Measurements from ENCODE around the gene APOL6. TPM values are rescaled to one million over a fixed set of nuclear protein-coding genes. Genes with fewer than 3 reads are reported as not detected.

APOL6 gene
- total RNA-seq = 2.2 TPM

- no peak for DNase-seq
Measured at GRCh38 chr22:35648066-35649025, at the start of gene APOL6. Gene APOL6, plus strand, starts transcription at chr22:35648446. Its CDS starts 7,980 bp downstream, at chr22:35656426.

DNA sequence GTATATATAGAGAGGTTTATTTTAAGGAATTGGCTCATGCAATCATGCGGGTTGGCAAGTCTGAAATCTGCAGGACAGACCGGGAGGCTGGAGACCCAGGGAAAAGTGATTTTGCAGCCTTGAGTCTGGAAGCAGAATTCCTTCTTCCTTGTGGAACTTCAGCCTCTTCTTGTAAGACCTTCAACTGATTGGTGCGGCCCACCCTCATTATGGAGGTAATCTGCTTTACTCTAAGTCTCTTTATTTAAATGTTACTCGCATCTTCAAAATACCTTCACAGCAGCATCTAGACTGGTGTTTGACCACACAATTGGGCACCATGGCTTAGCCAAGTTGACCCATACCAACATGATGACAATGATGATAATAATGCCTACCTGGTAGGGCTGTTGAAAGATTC, 48.9 kb upstream of the APOL6 start:
- DNase-seq = no peak

DNA sequence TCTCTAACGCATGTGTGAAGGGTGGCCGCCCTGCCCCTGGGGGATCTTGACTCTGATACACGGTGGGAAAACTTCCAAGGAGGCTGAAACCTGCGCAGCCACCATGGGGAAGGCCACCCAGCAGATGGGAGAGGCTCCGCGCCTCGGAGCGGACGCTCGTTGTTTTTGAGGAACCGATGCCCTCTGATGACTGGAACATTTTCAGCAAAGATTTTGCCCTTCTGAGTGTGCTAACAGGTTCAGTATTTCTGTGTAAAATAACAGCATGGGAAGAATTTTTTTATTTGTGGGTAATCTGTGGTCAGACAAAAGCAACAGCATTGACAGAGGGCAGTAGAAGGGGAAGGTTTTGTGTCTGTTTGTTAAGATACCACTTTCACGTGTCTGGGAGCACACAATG, 47.8 kb upstream of the APOL6 start:
- DNase-seq = no peak

DNA sequence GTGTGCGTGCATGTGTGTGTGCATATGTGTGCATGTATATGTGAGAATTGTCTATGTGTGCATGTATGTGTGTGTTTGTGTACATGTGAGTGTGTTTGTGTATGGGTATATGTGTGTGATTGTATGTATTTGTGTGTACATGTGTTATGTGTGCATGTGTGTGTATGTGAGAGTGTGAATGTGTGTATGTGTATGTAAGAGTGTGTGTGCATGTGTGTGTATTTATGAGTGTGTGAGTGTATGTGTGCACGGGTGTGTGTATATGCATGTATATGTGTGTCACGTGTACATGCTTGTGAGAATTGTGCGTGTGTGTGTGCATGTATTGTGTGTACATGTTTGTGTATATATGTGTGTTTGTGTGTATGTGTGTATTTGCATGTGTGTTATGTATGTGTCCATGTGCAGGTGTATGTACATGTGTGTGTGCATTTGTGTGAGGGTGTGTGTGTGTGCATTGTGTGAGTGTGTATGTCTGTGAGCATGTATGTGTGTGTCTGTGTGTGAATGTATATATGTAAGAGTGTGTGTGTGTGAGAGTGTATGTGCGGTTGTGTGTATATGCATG, 47.1 kb upstream of the APOL6 start:
- no peak for DNase-seq

DNA sequence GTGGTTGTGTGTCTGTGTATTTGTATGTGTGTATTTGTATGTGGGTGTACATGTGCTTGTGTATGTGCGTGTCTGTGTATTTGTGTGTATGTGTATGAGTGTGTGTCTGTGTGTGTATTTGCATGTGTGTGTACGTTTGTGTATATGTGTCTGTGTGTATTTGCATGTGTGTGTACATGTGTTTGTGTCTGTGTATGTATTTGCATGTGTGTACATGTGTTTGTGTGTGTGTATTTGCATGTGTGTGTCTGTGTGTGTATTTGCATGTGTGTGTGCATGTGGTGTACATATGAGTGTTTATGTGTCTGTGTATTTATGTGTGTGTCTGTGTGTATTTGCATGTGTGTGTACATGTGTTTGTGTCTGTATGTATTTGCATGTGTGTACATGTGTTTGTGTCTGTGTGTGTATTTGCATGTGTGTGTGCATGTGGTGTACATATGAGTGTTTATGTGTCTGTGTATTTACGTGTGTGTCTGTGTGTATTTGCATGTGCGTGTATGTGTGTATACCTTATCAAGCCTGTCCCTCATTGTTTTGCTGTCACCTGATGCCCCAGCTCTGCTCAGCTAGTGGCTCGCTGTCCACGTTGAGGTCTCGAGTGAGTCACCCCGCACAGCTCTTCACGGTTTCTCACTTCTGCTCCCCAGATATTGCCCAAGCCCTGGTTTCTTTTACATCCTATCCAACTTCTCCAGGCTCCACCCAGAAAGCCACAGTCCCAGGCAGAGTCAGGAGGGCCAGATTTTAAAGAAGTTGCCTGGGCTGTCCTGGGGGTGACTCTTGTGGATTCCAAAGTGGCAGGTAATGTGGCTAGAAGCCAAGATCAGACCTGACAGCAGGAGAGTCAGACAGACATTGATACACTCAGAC, 46.3 kb upstream of the APOL6 start:
- DNase-seq = no peak

GRCh38 chr22:35604621-35605368, 43.5 kb upstream of the APOL6 start:
- no peak for DNase-seq

GRCh38 chr22:35605369-35605680, 42.9 kb upstream of the APOL6 start:
- no peak for DNase-seq

GRCh38 chr22:35605851-35606481, 42.3 kb upstream of the APOL6 start:
- no peak for DNase-seq

DNA sequence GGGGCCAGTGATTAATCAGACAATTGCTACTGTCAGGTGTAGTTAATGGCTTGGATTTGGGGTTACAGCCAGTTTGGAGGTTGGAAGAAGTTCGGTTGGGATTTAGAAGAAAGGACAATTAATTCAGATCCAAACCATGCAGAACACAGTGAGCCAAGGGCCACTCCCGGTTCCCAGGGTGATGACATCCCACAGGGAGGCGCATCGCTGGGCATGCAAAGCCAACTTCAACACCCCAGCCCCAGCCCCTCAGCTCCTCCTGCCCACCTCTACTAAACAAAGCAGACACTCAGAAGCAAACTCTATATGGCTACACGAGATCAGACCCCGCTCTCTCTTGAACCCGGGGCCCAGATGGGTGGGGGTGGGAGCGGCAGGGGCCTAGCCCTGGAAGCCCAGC, 41.3 kb upstream of the APOL6 start:
- no peak for DNase-seq

- DNase-seq = no peak
Measured at GRCh38 chr22:35608088-35608487, 40.2 kb upstream of the APOL6 start.

DNA sequence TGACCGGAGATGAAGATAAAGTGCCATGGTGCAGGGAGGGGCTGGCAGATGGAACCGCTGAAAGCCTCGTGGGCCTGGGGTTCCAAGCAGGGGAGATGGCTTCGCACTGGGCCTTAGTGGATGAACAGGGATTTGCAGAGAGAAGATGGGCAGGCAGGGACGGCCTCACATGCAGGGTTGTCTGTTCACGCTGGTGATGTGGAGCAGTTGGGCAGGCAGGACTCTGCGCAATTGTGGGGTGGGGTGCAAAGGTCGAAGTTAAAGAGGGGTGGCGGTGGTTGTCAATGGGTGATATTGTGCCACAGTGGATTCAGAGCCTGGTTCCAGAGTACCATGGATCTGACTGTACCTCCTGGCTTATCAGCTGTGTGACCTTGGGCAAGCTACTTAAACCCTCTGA, 39.0 kb upstream of the APOL6 start:
- DNase-seq = no peak

DNA sequence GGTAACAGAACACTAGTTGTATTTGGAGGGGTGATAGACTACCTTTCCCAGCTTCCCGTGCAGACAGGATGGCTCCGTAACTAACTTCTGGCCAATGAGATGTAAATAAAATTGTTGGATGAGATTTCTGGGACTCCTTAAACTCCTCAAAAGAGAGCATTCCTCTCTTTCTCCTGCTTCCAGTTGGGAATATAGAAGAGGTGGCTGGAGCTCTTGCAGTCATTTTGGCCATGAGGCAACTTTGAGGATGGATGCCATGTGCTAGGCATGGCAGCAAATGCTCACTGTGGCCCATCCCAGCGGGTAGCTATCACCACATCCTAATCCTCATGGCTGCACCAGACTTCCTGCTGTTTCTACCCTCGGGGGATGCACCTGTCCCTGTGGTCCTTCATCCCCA, 38.5 kb upstream of the APOL6 start:
- no peak for DNase-seq

DNA sequence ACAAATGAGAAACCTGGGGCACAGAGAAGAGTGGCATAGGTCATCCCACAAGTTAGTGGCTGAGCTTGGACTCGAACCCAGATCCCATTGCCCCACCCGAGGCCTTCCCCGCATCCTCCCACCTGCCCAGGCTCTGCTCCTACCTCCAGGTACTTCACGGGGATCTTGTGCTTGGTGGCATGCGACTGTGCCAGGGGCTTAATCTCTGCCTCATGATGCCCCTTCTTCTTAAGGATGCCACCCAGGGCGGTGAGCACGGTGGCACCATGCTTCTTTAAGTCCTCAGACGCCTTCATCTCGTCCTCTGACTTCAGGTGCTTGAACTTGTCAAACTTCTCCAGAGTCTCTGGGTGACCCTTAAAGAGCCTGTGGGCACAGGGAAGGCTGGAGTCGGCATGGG, 37.5 kb upstream of the APOL6 start:
- no peak for DNase-seq

GRCh38 chr22:35611200-35611890, 36.9 kb upstream of the APOL6 start:
- DNase-seq = no peak

DNA sequence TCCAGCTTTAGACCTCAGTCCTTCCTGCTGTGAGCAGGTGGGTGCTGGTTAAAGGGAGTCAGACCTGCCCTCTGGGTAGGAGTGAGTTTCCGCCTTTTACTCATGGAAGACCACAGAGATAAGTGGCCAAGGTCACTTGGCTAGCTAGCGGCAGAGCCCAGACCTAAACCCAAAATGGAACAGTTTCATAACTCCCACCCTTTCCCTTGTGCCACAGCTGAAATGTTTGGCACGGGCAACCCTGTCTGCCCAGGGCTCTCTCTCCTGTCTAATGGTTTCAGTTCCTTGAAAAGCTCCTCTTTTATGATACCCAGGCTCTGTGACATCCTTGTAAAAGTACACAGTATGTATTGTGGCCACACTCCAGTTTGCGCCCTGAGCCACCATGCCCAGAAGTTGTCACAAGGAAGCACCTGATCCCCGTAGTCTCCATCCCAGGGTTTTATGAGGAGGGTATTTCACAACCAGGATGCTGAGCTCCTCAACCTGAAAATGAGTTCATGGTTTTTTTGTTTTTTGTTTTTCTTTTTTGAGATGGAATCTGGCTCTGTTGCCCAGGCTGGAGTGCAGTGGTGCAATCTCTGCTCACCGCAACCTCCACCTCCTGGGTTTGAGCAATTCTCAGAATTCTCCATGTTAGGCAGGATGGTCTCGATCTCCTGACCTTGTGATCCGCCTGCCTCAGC, 36.2 kb upstream of the APOL6 start:
- no peak for DNase-seq

GRCh38 chr22:35612903-35613302, 35.3 kb upstream of the APOL6 start:
- DNase-seq = no peak

GRCh38 chr22:35614404-35614803, 33.8 kb upstream of the APOL6 start:
- no peak for DNase-seq

DNA sequence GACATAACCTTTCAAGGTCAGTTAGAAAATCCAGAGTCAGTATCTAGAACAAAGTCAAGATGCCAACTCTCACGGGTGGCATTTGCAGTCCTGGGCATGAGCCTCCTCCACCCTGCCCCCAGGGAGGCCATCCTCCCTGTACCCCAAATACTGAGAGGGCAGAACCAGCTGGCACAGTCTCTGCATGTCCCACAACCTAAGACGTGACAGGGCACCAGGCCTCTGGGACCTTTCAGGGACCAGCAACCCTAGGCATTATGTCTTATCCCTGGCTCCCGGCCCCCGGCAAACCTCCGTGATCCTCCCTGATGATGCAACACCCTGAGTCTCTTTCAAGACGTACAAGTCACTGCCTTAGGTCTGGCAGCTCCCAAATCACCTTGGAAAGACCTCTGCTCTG, 33.1 kb upstream of the APOL6 start:
- no peak for DNase-seq

GRCh38 chr22:35616043-35616442, 32.2 kb upstream of the APOL6 start:
- DNase-seq = no peak

- no peak for DNase-seq
Measured at GRCh38 chr22:35617137-35617755, 31.0 kb upstream of the APOL6 start, which contains the start of gene MB. Gene MB, minus strand, starts transcription at chr22:35617329. Its CDS starts 72 bp downstream, at chr22:35617257.

Measured in occipital lobe (tissue), 2 donors.